NB4 (cell line): ENCODE results near the gene STING1.

Experiments used
- DNase-seq: peaks from one replicate; pipeline ENCODE4 v3.0.0; 2010; ENCODE audit warnings: low read depth
- H3K4me3 ChIP-seq: one replicate; pipeline ENCODE4 v1.5.1; 2011; ENCODE audit warnings: mild to moderate bottlenecking, low read depth, low read length, moderate library complexity
- CTCF ChIP-seq: IDR thresholded peaks from one replicate; pipeline ENCODE4 v1.5.1; 2012; ENCODE audit warnings: low read depth, low read length
- MYC ChIP-seq: IDR thresholded peaks from 2 replicates; pipeline ENCODE4 v1.6.1; 2011; ENCODE audit warnings: low read depth, low read length
- POLR2A ChIP-seq: IDR thresholded peaks from 2 replicates; pipeline ENCODE4 v1.6.1; 2011; ENCODE audit warnings: mild to moderate bottlenecking; ENCODE audit not compliant: insufficient read length; ENCODE audit errors: extremely low read depth
- TF ChIP-seq, protein P1 (sequence below): IDR thresholded peaks from 2 replicates; pipeline ENCODE4 v1.6.1; 2011; ENCODE audit warnings: low read depth, low read length

The STING1 gene

DNA sequence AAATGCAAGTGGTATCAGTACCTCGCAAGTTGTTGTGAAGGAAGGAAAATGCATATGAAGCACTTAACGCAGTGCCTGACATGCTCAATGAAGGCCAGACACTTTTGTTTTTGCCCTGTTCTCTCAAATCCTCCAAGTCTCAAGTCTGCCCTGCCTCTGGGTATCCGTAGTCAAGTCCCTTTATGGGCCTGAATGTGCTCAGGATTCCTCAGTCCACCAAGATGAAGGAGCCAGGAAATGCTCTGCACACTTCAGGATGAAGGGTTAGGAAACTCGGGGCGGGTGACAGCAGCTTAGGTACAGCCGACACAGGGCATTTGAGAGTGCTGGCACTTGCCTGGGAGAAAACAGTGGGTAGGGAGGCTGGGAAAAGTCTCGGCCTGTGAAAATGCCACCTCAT, 21.4 kb downstream of the STING1 start:
- no peak overlapping the region for H3K4me3 ChIP-seq
- TF ChIP-seq CTCF (no peak), MYC (no peak), POLR2A (no peak)
- TF ChIP-seq, protein P1, sequence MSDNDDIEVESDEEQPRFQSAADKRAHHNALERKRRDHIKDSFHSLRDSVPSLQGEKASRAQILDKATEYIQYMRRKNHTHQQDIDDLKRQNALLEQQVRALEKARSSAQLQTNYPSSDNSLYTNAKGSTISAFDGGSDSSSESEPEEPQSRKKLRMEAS = no peak
- DNase-seq = no peak

- H3K4me3 ChIP-seq = no peak overlapping the region
- TF ChIP-seq, protein P1 = no peak
- no peak for TF ChIP-seq CTCF
- TF ChIP-seq MYC = no peak
- TF ChIP-seq POLR2A = no peak
- no peak for DNase-seq
These were observed 22.1 kb downstream of the STING1 start for GRCh38 chr5:139460455-139460854.

DNA sequence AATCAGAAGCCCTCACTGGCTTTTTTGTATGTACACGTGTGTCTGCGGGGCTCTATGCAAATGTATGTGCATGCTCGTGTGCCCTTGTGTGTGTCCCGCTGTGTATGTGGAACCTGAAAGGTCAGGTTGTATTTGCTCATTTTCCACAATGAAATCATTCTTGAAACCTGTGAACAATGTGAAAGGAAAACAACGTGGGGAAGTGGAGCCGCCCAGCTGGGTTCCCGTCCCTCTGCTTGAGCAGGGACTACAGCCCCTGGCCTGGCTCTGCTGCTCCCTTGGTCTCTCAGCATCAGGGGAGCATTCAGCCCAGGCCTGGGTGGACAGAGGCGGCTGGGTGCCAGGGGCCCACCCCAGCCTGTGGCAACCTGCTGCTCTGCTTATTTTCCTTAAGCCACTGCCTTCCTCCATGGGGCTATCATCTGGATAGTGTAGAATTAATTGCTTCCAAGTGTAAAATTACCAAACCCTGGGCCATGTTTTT, 23.1 kb downstream of the STING1 start:
- TF ChIP-seq, protein P1 = no peak
- TF ChIP-seq CTCF (no peak), POLR2A (no peak), MYC (no peak)
- H3K4me3 ChIP-seq = no peak overlapping the region
- no peak for DNase-seq

DNA sequence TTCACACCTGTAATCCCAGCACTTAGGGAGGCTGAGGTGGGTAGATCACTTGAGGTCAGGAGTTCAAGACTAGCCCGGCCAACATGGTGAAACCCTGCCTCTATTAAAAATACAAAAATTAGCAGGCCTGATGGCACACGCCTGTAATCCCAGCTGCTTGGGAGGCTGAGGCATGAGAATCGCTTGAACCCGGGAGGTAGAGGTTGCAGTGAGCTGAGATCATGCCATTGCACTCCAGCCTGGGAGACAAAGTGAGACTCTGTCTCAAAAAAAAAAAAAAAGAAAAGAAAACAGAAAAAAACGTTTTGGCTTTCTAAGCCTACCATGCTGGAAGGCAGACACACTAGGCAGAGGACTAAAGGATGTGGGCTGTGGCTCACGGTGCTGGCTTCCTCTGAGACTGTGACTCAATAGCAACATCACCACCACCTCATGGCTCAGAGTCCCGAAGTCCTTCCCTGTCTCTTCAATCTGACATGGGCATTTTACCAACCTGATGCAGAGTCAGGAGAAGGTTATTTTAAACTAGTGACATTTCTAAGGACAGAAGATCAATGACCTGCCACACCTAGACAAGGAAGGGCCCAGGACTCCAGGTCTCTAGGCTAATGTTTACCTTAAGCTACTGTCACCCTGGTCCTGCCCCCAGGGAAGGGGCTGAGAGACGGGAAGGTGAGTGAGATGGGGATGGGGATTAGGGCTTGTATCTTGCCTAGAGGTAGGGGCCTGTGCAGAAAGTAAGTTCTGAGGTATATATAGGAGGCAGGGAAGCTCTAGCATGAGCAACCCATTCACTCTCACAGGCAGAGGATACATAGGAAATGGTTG, 23.8 kb downstream of the STING1 start:
- H3K4me3 ChIP-seq = no peak overlapping the region
- no peak for TF ChIP-seq CTCF
- TF ChIP-seq, protein P1 = peak; percentile 84
- TF ChIP-seq MYC = peak; percentile 59; the same call in 1 of the 2 replicates
- peak; percentile 89 for DNase-seq

GRCh38 chr5:139457653-139458306, 24.8 kb downstream of the STING1 start:
- TF ChIP-seq POLR2A = no peak
- no peak for TF ChIP-seq MYC
- TF ChIP-seq, protein P1 = no peak
- no peak for TF ChIP-seq CTCF
- no peak for DNase-seq
- H3K4me3 ChIP-seq = no peak overlapping the region
